Loucy (cell line): ENCODE data around the gene MOB3B.

ENCODE experiments used
- EZH2phosphoT487 ChIP-seq: fragments of 200-600 bp; IDR thresholded peaks from 2 replicates; pipeline ENCODE4 v1.6.1; 2018; ENCODE audit warnings: antibody characterized with exemption, mild to moderate bottlenecking, moderate library complexity, borderline replicate concordance
- TF ChIP-seq, protein P1 (sequence below): fragments of 200-600 bp; sonication (generic); conservative IDR thresholded peaks from 2 replicates; pipeline ENCODE4 v1.5.1; 2014; ENCODE audit warnings: mild to moderate bottlenecking, antibody characterized with exemption, low read length

DNA sequence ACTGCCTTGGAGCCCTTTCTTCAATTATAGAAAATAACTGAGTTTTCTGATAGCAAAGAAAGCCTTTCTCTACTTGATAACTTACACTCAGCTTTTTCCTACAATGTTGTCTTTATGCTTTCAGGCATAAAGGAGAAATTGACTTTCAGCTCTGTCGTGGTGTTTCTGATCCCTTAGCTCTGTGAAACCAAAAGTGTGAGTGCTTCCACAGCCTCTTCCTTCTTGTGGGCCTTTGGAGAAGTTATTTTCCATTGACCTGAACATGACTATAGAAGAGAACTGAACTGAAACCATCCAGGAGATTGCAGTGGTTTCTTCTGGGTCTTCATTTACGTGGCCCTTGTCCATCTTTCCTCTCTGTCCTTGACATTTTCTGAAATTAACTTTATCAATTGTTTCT is 173.2 kb downstream of the MOB3B start:
- TF ChIP-seq, protein P1, sequence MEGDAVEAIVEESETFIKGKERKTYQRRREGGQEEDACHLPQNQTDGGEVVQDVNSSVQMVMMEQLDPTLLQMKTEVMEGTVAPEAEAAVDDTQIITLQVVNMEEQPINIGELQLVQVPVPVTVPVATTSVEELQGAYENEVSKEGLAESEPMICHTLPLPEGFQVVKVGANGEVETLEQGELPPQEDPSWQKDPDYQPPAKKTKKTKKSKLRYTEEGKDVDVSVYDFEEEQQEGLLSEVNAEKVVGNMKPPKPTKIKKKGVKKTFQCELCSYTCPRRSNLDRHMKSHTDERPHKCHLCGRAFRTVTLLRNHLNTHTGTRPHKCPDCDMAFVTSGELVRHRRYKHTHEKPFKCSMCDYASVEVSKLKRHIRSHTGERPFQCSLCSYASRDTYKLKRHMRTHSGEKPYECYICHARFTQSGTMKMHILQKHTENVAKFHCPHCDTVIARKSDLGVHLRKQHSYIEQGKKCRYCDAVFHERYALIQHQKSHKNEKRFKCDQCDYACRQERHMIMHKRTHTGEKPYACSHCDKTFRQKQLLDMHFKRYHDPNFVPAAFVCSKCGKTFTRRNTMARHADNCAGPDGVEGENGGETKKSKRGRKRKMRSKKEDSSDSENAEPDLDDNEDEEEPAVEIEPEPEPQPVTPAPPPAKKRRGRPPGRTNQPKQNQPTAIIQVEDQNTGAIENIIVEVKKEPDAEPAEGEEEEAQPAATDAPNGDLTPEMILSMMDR, result no peak
- no peak for TF ChIP-seq EZH2phosphoT487
